ENCODE measurements around the gene B3GAT3.

The B3GAT3 gene

GRCh38 chr11:62608776-62609175, 13.0 kb downstream of the B3GAT3 start:
- peaks cover 16% of the 10 kb centered on the region for H3K36me3 Mint-ChIP-seq (ENCODE audit: low read depth)
- H3K4me3 Mint-ChIP-seq, result no peak overlapping the region
- peaks cover 15% of the 10 kb centered on the region for H3K27me3 Mint-ChIP-seq (ENCODE audit: low read depth, poor library complexity)

GRCh38 chr11:62607714-62608113, 14.1 kb downstream of the B3GAT3 start:
- Mint-ChIP-seq H3K9me3 (no peaks in the 10 kb centered on the region), H3K27ac (no peak overlapping the region), H3K36me3 (ENCODE audit: low read depth) (peaks cover 23% of the 10 kb centered on the region), H3K4me3 (no peak overlapping the region), H3K4me1 (peaks cover 89% of the 10 kb centered on the region), H3K27me3 (ENCODE audit: low read depth, poor library complexity) (peaks cover 25% of the 10 kb centered on the region)
- no peak for TF ChIP-seq CTCF (IDR thresholded peaks at IDR 0.05)
- no peak for DNase-seq

More at GRCh38 chr11:62608776-62609175, 13.0 kb downstream of the B3GAT3 start:
- no peaks in the 10 kb centered on the region for H3K9me3 Mint-ChIP-seq
- DNase-seq, result no peak
- no peak for TF ChIP-seq CTCF (IDR thresholded peaks at IDR 0.05)
- peaks cover 80% of the 10 kb centered on the region for H3K4me1 Mint-ChIP-seq
- no peak overlapping the region for H3K27ac Mint-ChIP-seq

- DNase-seq, result no peak
- H3K4me1 Mint-ChIP-seq, result peaks cover 82% of the 10 kb centered on the region
- no peaks in the 10 kb centered on the region for H3K9me3 Mint-ChIP-seq
- no peak for TF ChIP-seq CTCF (IDR thresholded peaks at IDR 0.05)
- peaks cover 23% of the 10 kb centered on the region for H3K36me3 Mint-ChIP-seq (ENCODE audit: low read depth)
- no peak overlapping the region for H3K27ac Mint-ChIP-seq
- H3K4me3 Mint-ChIP-seq, result no peak overlapping the region
- H3K27me3 Mint-ChIP-seq (ENCODE audit: low read depth, poor library complexity), result peaks cover 29% of the 10 kb centered on the region
These were observed 15.9 kb downstream of the B3GAT3 start for GRCh38 chr11:62605902-62606301.

- TF ChIP-seq CTCF (IDR thresholded peaks at IDR 0.05), result no peak
- no peaks in the 10 kb centered on the region for H3K9me3 Mint-ChIP-seq
- H3K36me3 Mint-ChIP-seq (ENCODE audit: low read depth), result peaks cover 23% of the 10 kb centered on the region
- peaks cover 29% of the 10 kb centered on the region for H3K27me3 Mint-ChIP-seq (ENCODE audit: low read depth, poor library complexity)
- H3K4me3 Mint-ChIP-seq, result no peak overlapping the region
- H3K27ac Mint-ChIP-seq, result no peak overlapping the region
- peaks cover 80% of the 10 kb centered on the region for H3K4me1 Mint-ChIP-seq
- no peak for DNase-seq
These were observed 16.3 kb downstream of the B3GAT3 start for GRCh38 chr11:62605467-62605866.

GRCh38 chr11:62604460-62605120, 17.2 kb downstream of the B3GAT3 start:
- Mint-ChIP-seq H3K27ac (peak overlapping the region; percentile 68), H3K9me3 (no peaks in the 10 kb centered on the region), H3K36me3 (ENCODE audit: low read depth) (peaks cover 28% of the 10 kb centered on the region), H3K4me1 (peaks cover 80% of the 10 kb centered on the region), H3K4me3 (peak overlapping the region; percentile 23), H3K27me3 (ENCODE audit: low read depth, poor library complexity) (peaks cover 26% of the 10 kb centered on the region)
- no peak for TF ChIP-seq CTCF (IDR thresholded peaks at IDR 0.05)
- DNase-seq, result peak; percentile 52

- Mint-ChIP-seq H3K4me1 (peaks cover 80% of the 10 kb centered on the region), H3K9me3 (no peaks in the 10 kb centered on the region), H3K4me3 (peak overlapping the region; percentile 70), H3K27ac (no peak overlapping the region), H3K27me3 (ENCODE audit: low read depth, poor library complexity) (peaks cover 26% of the 10 kb centered on the region), H3K36me3 (ENCODE audit: low read depth) (peaks cover 36% of the 10 kb centered on the region)
- TF ChIP-seq CTCF (IDR thresholded peaks at IDR 0.05), result no peak
- no peak for DNase-seq
These were observed 17.9 kb downstream of the B3GAT3 start for GRCh38 chr11:62603776-62604299.

All from nephron progenitor cell (in vitro differentiated cells).